GM12878 (cell line): ENCODE results near the gene NFAT5. TPM values are rescaled to one million over a fixed set of nuclear protein-coding genes. Genes with fewer than 3 reads are reported as not detected.

ENCODE experiments used
- ATF7 ChIP-seq: fragments of 450-650 bp; IDR thresholded peaks from 2 replicates; pipeline ENCODE4 v1.6.1; 2016; ENCODE audit warnings: low read depth, mild to moderate bottlenecking
- CBX3 ChIP-seq: fragments of 200-600 bp; sonication (generic); IDR thresholded peaks from 2 replicates; pipeline ENCODE4 v1.6.1; 2016; ENCODE audit warnings: low read depth, borderline replicate concordance
- CHD2 ChIP-seq: IDR thresholded peaks from 2 replicates; pipeline ENCODE4 v1.6.1; 2011; ENCODE audit warnings: low read depth, low read length, improper control_type of control experiment, borderline replicate concordance
- EED ChIP-seq: sonication (generic); IDR thresholded peaks from 2 replicates; pipeline ENCODE4 v1.6.1; 2016; ENCODE audit warnings: antibody characterized with exemption, low read depth
- NFXL1 ChIP-seq: fragments of 450-650 bp; IDR thresholded peaks from 2 replicates; pipeline ENCODE4 v1.6.1; 2017; ENCODE audit warnings: antibody characterized with exemption, mild to moderate bottlenecking, borderline replicate concordance
- NR2C1 ChIP-seq: fragments of 450-650 bp; IDR thresholded peaks from 2 replicates; pipeline ENCODE4 v1.6.1; 2017; ENCODE audit warnings: antibody characterized with exemption, mild to moderate bottlenecking, moderate library complexity
- NRF1 ChIP-seq: conservative IDR thresholded peaks from 2 replicates; pipeline ENCODE4 v1.6.1; 2011; ENCODE audit warnings: mild to moderate bottlenecking, low read depth, low read length, improper control_type of control experiment
- POLR2AphosphoS5 ChIP-seq: IDR thresholded peaks from 2 replicates; pipeline ENCODE4 v1.6.1; 2011; ENCODE audit warnings: mild to moderate bottlenecking, low read length, inconsistent platforms
- SIX5 ChIP-seq: IDR thresholded peaks from 2 replicates; pipeline ENCODE4 v1.6.1; 2011; ENCODE audit warnings: mild to moderate bottlenecking, low read depth, low read length, moderate library complexity; ENCODE audit not compliant: severe bottlenecking
- TAF1 ChIP-seq: IDR thresholded peaks from 2 replicates; pipeline ENCODE4 v1.6.1; 2011; ENCODE audit warnings: mild to moderate bottlenecking, low read depth, low read length, borderline replicate concordance
- TBL1XR1 ChIP-seq: IDR thresholded peaks from 2 replicates; pipeline ENCODE4 v1.6.1; 2012; ENCODE audit warnings: low read depth, low read length, improper control_type of control experiment
- ZNF207 ChIP-seq: fragments of 450-650 bp; IDR thresholded peaks from 2 replicates; pipeline ENCODE4 v1.6.1; 2014; ENCODE audit warnings: antibody characterized with exemption, mild to moderate bottlenecking, borderline replicate concordance
- ZNF274 ChIP-seq: IDR thresholded peaks from one replicate; pipeline ENCODE4 v1.8.0; 2011; ENCODE audit not compliant: insufficient read length, insufficient read depth
- polyA plus RNA-seq, 11 experiments: library from polyadenylated mRNA; depleted of rRNA in 4 of 11; unstranded in 6 of 11; stranded (reverse) in 5 of 11; fragments of >200 nt; fragmentation: Nextera tagmentation in 4 of 11; fragmentation: Illumina TruSeq in 1 of 11; extraction: Ambion mirVana in 4 of 11; extraction: Trizol in 1 of 11; gene quantifications; 1 replicate in 1 of 11; 2 replicates in 10 of 11; pipeline versions ENCODE4 v1.2.1 to v1.2.3, GENCODE V29; 2011 to 2016; ENCODE audit warnings: inconsistent platforms in 2 of 11, missing spikeins in 2 of 11, low read depth in 1 of 11
- total RNA-seq, 4 experiments: library from RNA; depleted of rRNA in 3 of 4; stranded (reverse); fragments of >200 nt in 3 of 4; fragmentation: Illumina TruSeq in 1 of 4; extraction: Trizol in 1 of 4; gene quantifications; 2 replicates each; pipeline versions ENCODE4 v1.2.1 to v1.2.3, GENCODE V29; 2013 to 2021
- TF ChIP-seq, protein P1 (sequence below): fragments of 450-650 bp; IDR thresholded peaks from 2 replicates; pipeline ENCODE4 v1.6.1; 2018; ENCODE audit warnings: mild to moderate bottlenecking, low read depth, moderate library complexity; ENCODE audit not compliant: partially characterized antibody
- TF ChIP-seq, protein P2 (sequence below): fragments of 450-650 bp; IDR thresholded peaks from 2 replicates; pipeline ENCODE4 v1.6.1; 2016; ENCODE audit warnings: mild to moderate bottlenecking
- TF ChIP-seq, protein P3 (sequence below): fragments of 450-650 bp; conservative IDR thresholded peaks from 2 replicates; pipeline ENCODE4 v1.6.1; 2017; ENCODE audit warnings: mild to moderate bottlenecking, moderate library complexity
- TF ChIP-seq, protein P4 (sequence below): fragments of 450-650 bp; IDR thresholded peaks from 2 replicates; pipeline ENCODE4 v1.6.1; 2016; ENCODE audit warnings: mild to moderate bottlenecking, moderate library complexity, borderline replicate concordance

Gene NFAT5
- total and polyA plus RNA-seq, 10 of the 15 experiments (the other 5 are each of a cell fraction or from before 2014, with no cell fraction given), result 0.58 to 31.5 (median 12.7) TPM

DNA sequence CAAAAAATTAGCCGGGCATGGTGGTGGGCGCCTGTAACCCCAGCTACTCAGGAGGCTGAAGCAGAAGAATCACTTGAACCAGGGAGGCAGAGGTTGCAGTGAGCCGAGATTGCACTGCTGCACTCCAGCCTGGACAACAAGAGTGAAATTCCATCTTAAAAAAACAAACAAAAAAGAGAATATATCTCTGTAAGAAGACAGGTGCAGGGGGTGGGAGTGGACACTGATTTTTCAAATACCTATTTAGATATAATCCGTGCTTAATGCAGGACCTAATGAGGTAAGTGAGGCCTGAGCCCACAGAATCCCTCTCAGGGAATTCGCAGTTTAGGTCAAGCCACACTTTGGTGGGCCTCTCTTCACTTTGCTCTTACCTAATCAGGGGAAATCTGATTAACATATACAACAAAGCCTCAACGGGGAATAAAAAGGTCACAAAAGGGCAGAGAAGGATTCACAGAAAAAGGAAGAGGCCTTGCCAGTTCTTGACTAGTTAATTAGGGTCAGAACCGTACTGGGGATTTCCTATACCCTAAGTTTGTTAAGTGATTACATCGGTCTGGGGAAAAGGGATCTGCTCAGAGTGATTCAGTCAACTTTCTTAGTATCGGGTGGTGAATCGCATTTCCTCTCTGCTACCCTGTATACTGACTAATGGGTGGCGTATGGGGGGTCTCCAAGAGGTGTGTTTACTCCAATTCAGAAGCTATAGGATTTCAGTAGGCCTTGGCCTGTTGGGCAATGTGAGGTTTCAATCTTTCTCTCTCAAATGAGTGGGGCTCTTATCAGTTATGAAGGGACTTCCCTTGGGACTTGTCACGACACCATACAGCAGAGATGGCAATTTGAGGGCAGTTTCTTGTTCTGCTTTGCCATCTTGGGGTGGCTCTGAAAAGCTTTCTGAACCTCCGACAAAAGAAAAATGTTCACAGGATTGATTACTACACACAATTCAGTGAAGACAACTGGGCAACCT lies 1.9 kb upstream of the NFAT5 start (continued):
- TF ChIP-seq, protein P1, sequence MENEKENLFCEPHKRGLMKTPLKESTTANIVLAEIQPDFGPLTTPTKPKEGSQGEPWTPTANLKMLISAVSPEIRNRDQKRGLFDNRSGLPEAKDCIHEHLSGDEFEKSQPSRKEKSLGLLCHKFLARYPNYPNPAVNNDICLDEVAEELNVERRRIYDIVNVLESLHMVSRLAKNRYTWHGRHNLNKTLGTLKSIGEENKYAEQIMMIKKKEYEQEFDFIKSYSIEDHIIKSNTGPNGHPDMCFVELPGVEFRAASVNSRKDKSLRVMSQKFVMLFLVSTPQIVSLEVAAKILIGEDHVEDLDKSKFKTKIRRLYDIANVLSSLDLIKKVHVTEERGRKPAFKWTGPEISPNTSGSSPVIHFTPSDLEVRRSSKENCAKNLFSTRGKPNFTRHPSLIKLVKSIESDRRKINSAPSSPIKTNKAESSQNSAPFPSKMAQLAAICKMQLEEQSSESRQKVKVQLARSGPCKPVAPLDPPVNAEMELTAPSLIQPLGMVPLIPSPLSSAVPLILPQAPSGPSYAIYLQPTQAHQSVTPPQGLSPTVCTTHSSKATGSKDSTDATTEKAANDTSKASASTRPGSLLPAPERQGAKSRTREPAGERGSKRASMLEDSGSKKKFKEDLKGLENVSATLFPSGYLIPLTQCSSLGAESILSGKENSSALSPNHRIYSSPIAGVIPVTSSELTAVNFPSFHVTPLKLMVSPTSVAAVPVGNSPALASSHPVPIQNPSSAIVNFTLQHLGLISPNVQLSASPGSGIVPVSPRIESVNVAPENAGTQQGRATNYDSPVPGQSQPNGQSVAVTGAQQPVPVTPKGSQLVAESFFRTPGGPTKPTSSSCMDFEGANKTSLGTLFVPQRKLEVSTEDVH, result no peak
- TF ChIP-seq POLR2AphosphoS5 (peak; percentile 81), SIX5 (no peak), CHD2 (no peak; the same call in 1 of the 2 replicates), NR2C1 (no peak), NRF1 (no peak), NFXL1 (no peak), EED (peak; percentile 73), CBX3 (no peak), ZNF207 (no peak), TBL1XR1 (peak; percentile 78; the same call in 1 of the 2 replicates), TAF1 (peak; percentile 33; the same call in 1 of the 2 replicates), ATF7 (peak; percentile 90), ZNF274 (no peak)
- TF ChIP-seq, protein P2, sequence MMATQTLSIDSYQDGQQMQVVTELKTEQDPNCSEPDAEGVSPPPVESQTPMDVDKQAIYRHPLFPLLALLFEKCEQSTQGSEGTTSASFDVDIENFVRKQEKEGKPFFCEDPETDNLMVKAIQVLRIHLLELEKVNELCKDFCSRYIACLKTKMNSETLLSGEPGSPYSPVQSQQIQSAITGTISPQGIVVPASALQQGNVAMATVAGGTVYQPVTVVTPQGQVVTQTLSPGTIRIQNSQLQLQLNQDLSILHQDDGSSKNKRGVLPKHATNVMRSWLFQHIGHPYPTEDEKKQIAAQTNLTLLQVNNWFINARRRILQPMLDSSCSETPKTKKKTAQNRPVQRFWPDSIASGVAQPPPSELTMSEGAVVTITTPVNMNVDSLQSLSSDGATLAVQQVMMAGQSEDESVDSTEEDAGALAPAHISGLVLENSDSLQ, result peak; percentile 59
- TF ChIP-seq, protein P3, sequence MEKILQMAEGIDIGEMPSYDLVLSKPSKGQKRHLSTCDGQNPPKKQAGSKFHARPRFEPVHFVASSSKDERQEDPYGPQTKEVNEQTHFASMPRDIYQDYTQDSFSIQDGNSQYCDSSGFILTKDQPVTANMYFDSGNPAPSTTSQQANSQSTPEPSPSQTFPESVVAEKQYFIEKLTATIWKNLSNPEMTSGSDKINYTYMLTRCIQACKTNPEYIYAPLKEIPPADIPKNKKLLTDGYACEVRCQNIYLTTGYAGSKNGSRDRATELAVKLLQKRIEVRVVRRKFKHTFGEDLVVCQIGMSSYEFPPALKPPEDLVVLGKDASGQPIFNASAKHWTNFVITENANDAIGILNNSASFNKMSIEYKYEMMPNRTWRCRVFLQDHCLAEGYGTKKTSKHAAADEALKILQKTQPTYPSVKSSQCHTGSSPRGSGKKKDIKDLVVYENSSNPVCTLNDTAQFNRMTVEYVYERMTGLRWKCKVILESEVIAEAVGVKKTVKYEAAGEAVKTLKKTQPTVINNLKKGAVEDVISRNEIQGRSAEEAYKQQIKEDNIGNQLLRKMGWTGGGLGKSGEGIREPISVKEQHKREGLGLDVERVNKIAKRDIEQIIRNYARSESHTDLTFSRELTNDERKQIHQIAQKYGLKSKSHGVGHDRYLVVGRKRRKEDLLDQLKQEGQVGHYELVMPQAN, result peak; percentile 42; the same call in 1 of the 2 replicates
- TF ChIP-seq, protein P4, sequence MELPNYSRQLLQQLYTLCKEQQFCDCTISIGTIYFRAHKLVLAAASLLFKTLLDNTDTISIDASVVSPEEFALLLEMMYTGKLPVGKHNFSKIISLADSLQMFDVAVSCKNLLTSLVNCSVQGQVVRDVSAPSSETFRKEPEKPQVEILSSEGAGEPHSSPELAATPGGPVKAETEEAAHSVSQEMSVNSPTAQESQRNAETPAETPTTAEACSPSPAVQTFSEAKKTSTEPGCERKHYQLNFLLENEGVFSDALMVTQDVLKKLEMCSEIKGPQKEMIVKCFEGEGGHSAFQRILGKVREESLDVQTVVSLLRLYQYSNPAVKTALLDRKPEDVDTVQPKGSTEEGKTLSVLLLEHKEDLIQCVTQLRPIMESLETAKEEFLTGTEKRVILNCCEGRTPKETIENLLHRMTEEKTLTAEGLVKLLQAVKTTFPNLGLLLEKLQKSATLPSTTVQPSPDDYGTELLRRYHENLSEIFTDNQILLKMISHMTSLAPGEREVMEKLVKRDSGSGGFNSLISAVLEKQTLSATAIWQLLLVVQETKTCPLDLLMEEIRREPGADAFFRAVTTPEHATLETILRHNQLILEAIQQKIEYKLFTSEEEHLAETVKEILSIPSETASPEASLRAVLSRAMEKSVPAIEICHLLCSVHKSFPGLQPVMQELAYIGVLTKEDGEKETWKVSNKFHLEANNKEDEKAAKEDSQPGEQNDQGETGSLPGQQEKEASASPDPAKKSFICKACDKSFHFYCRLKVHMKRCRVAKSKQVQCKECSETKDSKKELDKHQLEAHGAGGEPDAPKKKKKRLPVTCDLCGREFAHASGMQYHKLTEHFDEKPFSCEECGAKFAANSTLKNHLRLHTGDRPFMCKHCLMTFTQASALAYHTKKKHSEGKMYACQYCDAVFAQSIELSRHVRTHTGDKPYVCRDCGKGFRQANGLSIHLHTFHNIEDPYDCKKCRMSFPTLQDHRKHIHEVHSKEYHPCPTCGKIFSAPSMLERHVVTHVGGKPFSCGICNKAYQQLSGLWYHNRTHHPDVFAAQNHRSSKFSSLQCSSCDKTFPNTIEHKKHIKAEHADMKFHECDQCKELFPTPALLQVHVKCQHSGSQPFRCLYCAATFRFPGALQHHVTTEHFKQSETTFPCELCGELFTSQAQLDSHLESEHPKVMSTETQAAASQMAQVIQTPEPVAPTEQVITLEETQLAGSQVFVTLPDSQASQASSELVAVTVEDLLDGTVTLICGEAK, result 0 out of 2 replicates have a peak, but pooled peaks have one; percentile 20
